Heart left ventricle (tissue), 13 donors: Measurements from ENCODE around the gene LRRC28.

ENCODE experiments used
- POLR2A ChIP-seq, 2 donors: fragments of 450-650 bp; IDR thresholded peaks; one replicate each; pipeline ENCODE4 v1.6.1; 2017; ENCODE audit warnings: antibody characterized with exemption in 2 of 2, mild to moderate bottlenecking in 2 of 2, moderate library complexity in 2 of 2
- TF ChIP-seq, protein P1 (sequence below), 12 donors: fragments of 200-600 bp; sonication (generic) in 4 of 12; IDR thresholded peaks; one replicate each; pipeline versions ENCODE4 v1.5.0 to v1.8.0; 2018 to 2022; ENCODE audit warnings: antibody characterized with exemption in 12 of 12, mild to moderate bottlenecking in 5 of 12
- donor health status: ischemic (EF 13 %, LVEDD 7.1; RV severe dilation, severe dysfunction).
- donor health status: DM: no; HTN: yes; CAD: no.
- donor health status: DM: no; HTN: no; CAD: no.
- donor health status: ischemic (EF 25% LVEDD 6.9; RV normal size, moderate dysfunction).
- donor health status: ischemic (EF 25% LVEDD 5.7; RV mildly dilated, moderate dysfunction).
- donor health status: ischemic (EF 35%, LVEDD 5.7; RV mildly dilated, moderate dysfunction).
- donor health status: nonischemic (EF 11% LVEDD 7.7; RV severe dilation, severe dysfunction).
- donor health status: DM: yes; HTN: yes; CAD: no.
- donor health status: PGD.
- donor health status: ischemic (EF 29% LVEDD 5.4; RV normal size, mild dysfunction).
- donor health status: nonischemic (EF 23%, LVEDD 6.1; RV moderate dilation, normal function).

DNA sequence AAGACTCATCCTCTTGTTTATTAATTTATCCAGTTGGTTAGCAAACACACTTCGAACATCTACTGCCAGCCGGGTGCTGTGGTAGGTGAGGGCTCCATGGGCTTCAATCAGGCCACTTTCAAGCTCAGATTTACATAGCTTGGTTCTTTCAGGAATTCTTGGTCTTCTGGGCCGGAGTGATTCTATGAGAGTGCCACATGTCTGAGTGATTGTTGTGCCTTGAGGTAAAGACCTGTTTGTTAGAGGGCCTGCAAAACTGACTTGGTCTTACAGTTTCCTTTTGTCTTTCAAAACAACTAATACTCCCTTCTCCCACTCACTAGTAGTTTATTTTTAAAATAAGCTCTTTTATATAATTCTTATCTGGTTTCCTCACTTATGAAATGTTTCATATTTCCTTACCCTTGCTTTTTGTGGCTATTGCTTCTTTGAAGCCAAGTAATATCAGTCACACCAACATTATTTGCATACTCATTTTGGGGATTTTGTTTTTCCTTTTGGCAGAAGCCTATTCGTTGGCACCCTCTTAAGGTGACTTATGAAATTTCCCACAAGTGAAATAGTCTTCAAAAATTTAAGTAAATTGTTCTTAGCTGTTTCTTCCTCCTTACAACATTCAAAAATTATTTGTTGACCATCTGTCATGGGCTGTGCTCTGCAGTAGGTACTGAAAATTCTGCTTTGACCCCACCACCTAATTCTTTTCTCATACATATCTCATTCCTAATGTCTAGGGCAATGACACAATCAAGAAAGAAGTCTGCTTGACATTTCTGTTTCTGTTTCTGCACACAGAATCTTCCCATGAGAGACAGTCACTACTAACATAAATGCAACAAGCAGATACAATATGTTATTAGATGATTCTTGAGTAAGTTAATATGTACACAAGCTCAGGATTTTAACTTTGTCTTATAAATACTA lies 120.2 kb downstream of the LRRC28 start:
- TF ChIP-seq, protein P1, sequence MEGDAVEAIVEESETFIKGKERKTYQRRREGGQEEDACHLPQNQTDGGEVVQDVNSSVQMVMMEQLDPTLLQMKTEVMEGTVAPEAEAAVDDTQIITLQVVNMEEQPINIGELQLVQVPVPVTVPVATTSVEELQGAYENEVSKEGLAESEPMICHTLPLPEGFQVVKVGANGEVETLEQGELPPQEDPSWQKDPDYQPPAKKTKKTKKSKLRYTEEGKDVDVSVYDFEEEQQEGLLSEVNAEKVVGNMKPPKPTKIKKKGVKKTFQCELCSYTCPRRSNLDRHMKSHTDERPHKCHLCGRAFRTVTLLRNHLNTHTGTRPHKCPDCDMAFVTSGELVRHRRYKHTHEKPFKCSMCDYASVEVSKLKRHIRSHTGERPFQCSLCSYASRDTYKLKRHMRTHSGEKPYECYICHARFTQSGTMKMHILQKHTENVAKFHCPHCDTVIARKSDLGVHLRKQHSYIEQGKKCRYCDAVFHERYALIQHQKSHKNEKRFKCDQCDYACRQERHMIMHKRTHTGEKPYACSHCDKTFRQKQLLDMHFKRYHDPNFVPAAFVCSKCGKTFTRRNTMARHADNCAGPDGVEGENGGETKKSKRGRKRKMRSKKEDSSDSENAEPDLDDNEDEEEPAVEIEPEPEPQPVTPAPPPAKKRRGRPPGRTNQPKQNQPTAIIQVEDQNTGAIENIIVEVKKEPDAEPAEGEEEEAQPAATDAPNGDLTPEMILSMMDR (IDR thresholded peaks at IDR 0.05), result peak in 3 of 12 donors; percentile 10 to 22 (median 14)
- TF ChIP-seq POLR2A (IDR thresholded peaks at IDR 0.05), result no peak
